Measurements from ENCODE around the gene PHYH. TPM values are rescaled to one million over a fixed set of nuclear protein-coding genes. Genes with fewer than 3 reads are reported as not detected.

Gene PHYH
- total and polyA plus RNA-seq, 4 donors = 21.0 to 66.7 (median 29.4) TPM

- Histone ChIP-seq H3K4me3 (ENCODE audit: low read length in 2 of 2) (no peak overlapping the region), H3K36me3 (ENCODE audit: control insufficient read depth in 1 of 2, insufficient read depth in 2 of 2, low read length in 1 of 2) (no peaks in the 10 kb centered on the region), H3K4me1 (ENCODE audit: control insufficient read depth in 1 of 2, insufficient read depth in 2 of 2, low read length in 2 of 2) (peaks cover 0 to 2% of the 10 kb centered on the region in 2 donors), H3K9me3 (ENCODE audit: control insufficient read depth, low read length) (no peaks in the 10 kb centered on the region), H3K27ac (ENCODE audit: low read depth in 1 of 2, low read length in 2 of 2) (no peak overlapping the region), H3K27me3 (ENCODE audit: control insufficient read depth in 1 of 2, insufficient read depth in 2 of 2, low read length in 1 of 2) (no peaks in the 10 kb centered on the region)
- intact Hi-C loops (cut with DNase I) = loop anchor here in 1 of 2 donors (10.0 kb wide), 1 partner anchor 106 kb away; the partner anchor contains the start of gene MCM10
- ATAC-seq (ENCODE audit: low FRiP score) = peak; percentile 55
- WGBS, 2 donors = 54% methylated on average over 9 of the region's 9 CpGs
- DNase-seq = no peak
Measured at GRCh38 chr10:13270877-13271551, 28.9 kb downstream of the PHYH start.

- Histone ChIP-seq H3K4me1 (ENCODE audit: control insufficient read depth in 1 of 2, insufficient read depth in 2 of 2, low read length in 2 of 2) (peaks cover 0 to 2% of the 10 kb centered on the region in 2 donors), H3K9me3 (ENCODE audit: control insufficient read depth, low read length) (no peaks in the 10 kb centered on the region), H3K27ac (ENCODE audit: low read depth in 1 of 2, low read length in 2 of 2) (no peak overlapping the region), H3K36me3 (ENCODE audit: control insufficient read depth in 1 of 2, insufficient read depth in 2 of 2, low read length in 1 of 2) (no peaks in the 10 kb centered on the region), H3K4me3 (ENCODE audit: low read length in 2 of 2) (no peak overlapping the region), H3K27me3 (ENCODE audit: control insufficient read depth in 1 of 2, insufficient read depth in 2 of 2, low read length in 1 of 2) (no peaks in the 10 kb centered on the region)
- intact Hi-C loops (cut with DNase I) = no loop called here
- DNase-seq = no peak
- no peak for ATAC-seq (ENCODE audit: low FRiP score)
- WGBS, 2 donors = 58 to 88% methylated on average over 3 of the region's 3 CpGs
Measured at GRCh38 chr10:13268841-13269240, 31.0 kb downstream of the PHYH start.

- Histone ChIP-seq H3K9me3 (ENCODE audit: control insufficient read depth, low read length) (peaks cover under 1% of the 10 kb centered on the region), H3K4me3 (ENCODE audit: low read length in 2 of 2) (no peak overlapping the region), H3K27me3 (ENCODE audit: control insufficient read depth in 1 of 2, insufficient read depth in 2 of 2, low read length in 1 of 2) (no peaks in the 10 kb centered on the region), H3K4me1 (ENCODE audit: control insufficient read depth in 1 of 2, insufficient read depth in 2 of 2, low read length in 2 of 2) (peaks cover 0 to 2% of the 10 kb centered on the region in 2 donors), H3K27ac (ENCODE audit: low read depth in 1 of 2, low read length in 2 of 2) (no peak overlapping the region), H3K36me3 (ENCODE audit: control insufficient read depth in 1 of 2, insufficient read depth in 2 of 2, low read length in 1 of 2) (no peaks in the 10 kb centered on the region)
- WGBS, 2 donors = 74 to 98% methylated on average over 4 of the region's 4 CpGs
- DNase-seq (no peak), ATAC-seq (ENCODE audit: low FRiP score) (no peak)
- intact Hi-C loops (cut with DNase I) = no loop called here
Measured at GRCh38 chr10:13268310-13268709, 31.6 kb downstream of the PHYH start.

- H3K27ac ChIP-seq (ENCODE audit: low read depth in 1 of 2, low read length in 2 of 2) = no peak overlapping the region
- H3K27me3 ChIP-seq (ENCODE audit: control insufficient read depth in 1 of 2, insufficient read depth in 2 of 2, low read length in 1 of 2) = no peaks in the 10 kb centered on the region
- H3K9me3 ChIP-seq (ENCODE audit: control insufficient read depth, low read length) = peaks cover 3% of the 10 kb centered on the region
- no peaks in the 10 kb centered on the region for H3K36me3 ChIP-seq (ENCODE audit: control insufficient read depth in 1 of 2, insufficient read depth in 2 of 2, low read length in 1 of 2)
- WGBS, 2 donors = 85 to 86% methylated on average over 7 of the region's 7 CpGs
- no peak overlapping the region for H3K4me3 ChIP-seq (ENCODE audit: low read length in 2 of 2)
- no peaks in the 10 kb centered on the region for H3K4me1 ChIP-seq (ENCODE audit: control insufficient read depth in 1 of 2, insufficient read depth in 2 of 2, low read length in 2 of 2)
- DNase-seq (no peak), ATAC-seq (ENCODE audit: low FRiP score) (no peak)
- intact Hi-C loops (cut with DNase I) = no loop called here
Measured at GRCh38 chr10:13263591-13263990, 36.3 kb downstream of the PHYH start.

- H3K27me3 ChIP-seq (ENCODE audit: control insufficient read depth in 1 of 2, insufficient read depth in 2 of 2, low read length in 1 of 2) = no peaks in the 10 kb centered on the region
- intact Hi-C loops (cut with DNase I) = no loop called here
- DNase-seq (no peak), ATAC-seq (ENCODE audit: low FRiP score) (no peak)
- peaks cover 3% of the 10 kb centered on the region for H3K9me3 ChIP-seq (ENCODE audit: control insufficient read depth, low read length)
- no peak overlapping the region for H3K4me3 ChIP-seq (ENCODE audit: low read length in 2 of 2)
- 91 to 92% methylated on average over 1 of the region's 1 CpG for WGBS, 2 donors
- no peak overlapping the region for H3K27ac ChIP-seq (ENCODE audit: low read depth in 1 of 2, low read length in 2 of 2)
- H3K36me3 ChIP-seq (ENCODE audit: control insufficient read depth in 1 of 2, insufficient read depth in 2 of 2, low read length in 1 of 2) = no peaks in the 10 kb centered on the region
- no peaks in the 10 kb centered on the region for H3K4me1 ChIP-seq (ENCODE audit: control insufficient read depth in 1 of 2, insufficient read depth in 2 of 2, low read length in 2 of 2)
Measured at GRCh38 chr10:13262433-13262832, 37.4 kb downstream of the PHYH start.

- no peaks in the 10 kb centered on the region for H3K27me3 ChIP-seq (ENCODE audit: control insufficient read depth in 1 of 2, insufficient read depth in 2 of 2, low read length in 1 of 2)
- DNase-seq (no peak), ATAC-seq (ENCODE audit: low FRiP score) (no peak)
- intact Hi-C loops (cut with DNase I) = no loop called here
- no peak overlapping the region for H3K4me3 ChIP-seq (ENCODE audit: low read length in 2 of 2)
- no peaks in the 10 kb centered on the region for H3K4me1 ChIP-seq (ENCODE audit: control insufficient read depth in 1 of 2, insufficient read depth in 2 of 2, low read length in 2 of 2)
- H3K9me3 ChIP-seq (ENCODE audit: control insufficient read depth, low read length) = peaks cover 2% of the 10 kb centered on the region
- no peaks in the 10 kb centered on the region for H3K36me3 ChIP-seq (ENCODE audit: control insufficient read depth in 1 of 2, insufficient read depth in 2 of 2, low read length in 1 of 2)
- WGBS, 2 donors = 68 to 73% methylated on average over 5 of the region's 5 CpGs
- H3K27ac ChIP-seq (ENCODE audit: low read depth in 1 of 2, low read length in 2 of 2) = no peak overlapping the region
Measured at GRCh38 chr10:13257621-13258140, 42.2 kb downstream of the PHYH start.

GRCh38 chr10:13256627-13257026 lies 43.2 kb downstream of the PHYH start:
- 86 to 89% methylated on average over 2 of the region's 2 CpGs for WGBS, 2 donors
- H3K27me3 ChIP-seq (ENCODE audit: control insufficient read depth in 1 of 2, insufficient read depth in 2 of 2, low read length in 1 of 2) = no peaks in the 10 kb centered on the region
- no peaks in the 10 kb centered on the region for H3K36me3 ChIP-seq (ENCODE audit: control insufficient read depth in 1 of 2, insufficient read depth in 2 of 2, low read length in 1 of 2)
- DNase-seq (no peak), ATAC-seq (ENCODE audit: low FRiP score) (no peak)
- peaks cover 2% of the 10 kb centered on the region for H3K9me3 ChIP-seq (ENCODE audit: control insufficient read depth, low read length)
- no peaks in the 10 kb centered on the region for H3K4me1 ChIP-seq (ENCODE audit: control insufficient read depth in 1 of 2, insufficient read depth in 2 of 2, low read length in 2 of 2)
- no peak overlapping the region for H3K4me3 ChIP-seq (ENCODE audit: low read length in 2 of 2)
- intact Hi-C loops (cut with DNase I) = no loop called here
- no peak overlapping the region for H3K27ac ChIP-seq (ENCODE audit: low read depth in 1 of 2, low read length in 2 of 2)

GRCh38 chr10:13253726-13254125 lies 46.1 kb downstream of the PHYH start:
- H3K4me3 ChIP-seq (ENCODE audit: low read length in 2 of 2) = no peak overlapping the region
- no peaks in the 10 kb centered on the region for H3K36me3 ChIP-seq (ENCODE audit: control insufficient read depth in 1 of 2, insufficient read depth in 2 of 2, low read length in 1 of 2)
- DNase-seq (no peak), ATAC-seq (ENCODE audit: low FRiP score) (no peak)
- H3K27me3 ChIP-seq (ENCODE audit: control insufficient read depth in 1 of 2, insufficient read depth in 2 of 2, low read length in 1 of 2) = no peaks in the 10 kb centered on the region
- H3K27ac ChIP-seq (ENCODE audit: low read depth in 1 of 2, low read length in 2 of 2) = no peak overlapping the region
- WGBS, 2 donors = 86 to 89% methylated on average over 4 of the region's 4 CpGs
- H3K4me1 ChIP-seq (ENCODE audit: control insufficient read depth in 1 of 2, insufficient read depth in 2 of 2, low read length in 2 of 2) = no peaks in the 10 kb centered on the region
- intact Hi-C loops (cut with DNase I) = no loop called here
- H3K9me3 ChIP-seq (ENCODE audit: control insufficient read depth, low read length) = no peaks in the 10 kb centered on the region

- Histone ChIP-seq H3K4me3 (ENCODE audit: low read length in 2 of 2) (no peak overlapping the region), H3K36me3 (ENCODE audit: control insufficient read depth in 1 of 2, insufficient read depth in 2 of 2, low read length in 1 of 2) (no peaks in the 10 kb centered on the region), H3K27ac (ENCODE audit: low read depth in 1 of 2, low read length in 2 of 2) (no peak overlapping the region), H3K9me3 (ENCODE audit: control insufficient read depth, low read length) (peaks cover 1% of the 10 kb centered on the region), H3K27me3 (ENCODE audit: control insufficient read depth in 1 of 2, insufficient read depth in 2 of 2, low read length in 1 of 2) (no peaks in the 10 kb centered on the region), H3K4me1 (ENCODE audit: control insufficient read depth in 1 of 2, insufficient read depth in 2 of 2, low read length in 2 of 2) (no peaks in the 10 kb centered on the region)
- DNase-seq (no peak), ATAC-seq (ENCODE audit: low FRiP score) (no peak)
- intact Hi-C loops (cut with DNase I) = no loop called here
- 95% methylated on average over 4 of the region's 4 CpGs for WGBS, 2 donors
Measured at GRCh38 chr10:13247784-13248183, 52.1 kb downstream of the PHYH start.

Measured in aorta (tissue), 5 donors.